VCaP (cell line): ENCODE data around the gene DCHS1.

Experiments
- H3K27ac ChIP-seq: fragments of 450-650 bp; 2 replicates; pipeline ENCODE4 v1.5.1; 2017
- CTCF ChIP-seq: fragments of 450-650 bp; conservative IDR thresholded peaks from 2 replicates; pipeline ENCODE4 v1.5.1; 2017; ENCODE audit warnings: mild to moderate bottlenecking, moderate library complexity

DCHS1 gene

GRCh38 chr11:6650980-6651379 lies 4.6 kb downstream of the DCHS1 start:
- no peak overlapping the region for H3K27ac ChIP-seq
- no peak for TF ChIP-seq CTCF

GRCh38 chr11:6650104-6650503 lies 5.5 kb downstream of the DCHS1 start:
- no peak overlapping the region for H3K27ac ChIP-seq
- TF ChIP-seq CTCF, result no peak

- H3K27ac ChIP-seq, result no peak overlapping the region
- no peak for TF ChIP-seq CTCF
Observed at GRCh38 chr11:6648501-6648900, 7.1 kb downstream of the DCHS1 start.

- no peak for TF ChIP-seq CTCF
- no peak overlapping the region for H3K27ac ChIP-seq
Observed at GRCh38 chr11:6647836-6648235, 7.8 kb downstream of the DCHS1 start.

GRCh38 chr11:6646918-6647679 lies 8.5 kb downstream of the DCHS1 start:
- H3K27ac ChIP-seq, result no peak overlapping the region
- TF ChIP-seq CTCF, result no peak

- no peak for TF ChIP-seq CTCF
- no peak overlapping the region for H3K27ac ChIP-seq
Observed at GRCh38 chr11:6646576-6646917, 9.1 kb downstream of the DCHS1 start.

GRCh38 chr11:6646071-6646470 lies 9.5 kb downstream of the DCHS1 start:
- H3K27ac ChIP-seq, result no peak overlapping the region

More at GRCh38 chr11:6646071-6646470, 9.5 kb downstream of the DCHS1 start:
- no peak for TF ChIP-seq CTCF
